CD1c-positive myeloid dendritic cell (primary cell): ENCODE results near the gene IGSF9.
"Not testable (repeated sequence)": the region's sequence is repeated elsewhere in the genome, so short reads cannot be mapped to it uniquely, and the experiment has no call there.

Experiments
- DNase-seq: peaks from one replicate; pipeline ENCODE4 v3.0.0-alpha.2; 2016; ENCODE audit errors: extremely low spot score

Gene IGSF9

DNA sequence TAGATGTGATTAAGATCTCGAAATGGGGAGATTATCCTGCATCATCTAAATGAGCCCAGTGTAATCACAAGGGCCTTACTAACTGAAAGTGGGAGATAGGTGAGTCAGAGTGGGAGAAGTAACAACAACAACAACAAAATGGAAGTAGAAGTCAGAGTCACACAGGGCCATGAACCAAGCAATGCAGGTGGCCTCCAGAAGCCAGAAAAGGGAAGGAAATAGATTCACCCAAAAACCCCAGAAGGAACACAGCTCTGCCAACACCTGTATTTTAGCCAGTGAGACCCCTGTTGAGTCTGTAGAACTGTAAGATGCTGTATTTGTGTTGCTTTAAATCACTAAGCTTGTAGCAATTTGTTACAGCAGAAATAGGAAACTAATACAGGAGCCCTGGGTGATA is 24.2 kb downstream of the IGSF9 start:
- peak; percentile 61 for DNase-seq

GRCh38 chr1:159920651-159921050 is 24.8 kb downstream of the IGSF9 start:
- no peak for DNase-seq

DNA sequence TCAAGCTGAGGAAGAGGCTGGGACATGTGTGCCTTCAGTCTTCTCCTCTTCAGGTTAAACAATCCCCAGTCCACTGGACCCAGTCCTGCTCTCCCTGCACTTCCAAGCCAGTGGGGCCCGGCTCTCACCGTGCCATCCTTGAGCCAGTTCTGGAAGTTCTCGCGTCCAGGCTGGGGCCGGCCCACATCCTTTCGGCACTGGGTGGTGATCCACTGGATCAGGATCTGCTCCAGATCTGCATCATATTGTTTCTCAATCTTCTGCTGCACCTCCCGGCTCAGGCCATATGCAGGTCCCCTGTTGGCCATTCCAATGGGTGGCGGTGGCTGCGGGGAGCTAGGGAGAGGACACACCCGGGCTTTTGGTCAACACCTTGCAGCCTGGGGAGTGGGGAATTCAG is 25.2 kb downstream of the IGSF9 start:
- DNase-seq: no peak

DNA sequence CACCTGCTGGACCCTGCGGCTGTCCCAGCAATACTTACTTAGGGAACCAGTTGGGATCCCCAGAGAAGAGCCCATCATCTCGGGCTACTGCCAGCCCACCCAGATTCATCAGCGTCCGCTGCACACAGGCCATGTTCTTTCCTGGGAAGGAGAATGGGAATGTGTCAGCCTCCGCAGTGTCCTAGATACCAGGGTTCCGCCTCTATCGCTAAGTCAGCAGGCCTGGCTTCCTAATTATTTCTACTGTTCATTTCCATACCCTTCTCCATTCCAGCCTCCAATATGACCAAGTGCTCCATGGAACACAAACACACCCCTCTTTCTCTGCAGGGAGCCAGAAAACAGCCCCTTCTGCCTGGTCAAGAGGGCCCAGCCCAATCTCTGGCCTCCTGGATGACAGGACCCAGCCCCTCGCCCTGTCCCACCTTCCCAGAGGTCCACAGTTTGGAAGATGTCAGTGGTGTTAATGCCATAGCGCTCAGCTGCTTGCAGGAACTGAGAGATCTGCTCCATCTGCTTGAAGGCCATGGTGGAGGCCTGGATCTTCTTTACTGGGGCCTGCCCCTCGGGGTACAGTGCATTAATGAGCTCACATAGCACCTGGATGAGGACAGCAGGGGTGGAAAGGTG is 26.1 kb downstream of the IGSF9 start:
- DNase-seq: no peak

DNA sequence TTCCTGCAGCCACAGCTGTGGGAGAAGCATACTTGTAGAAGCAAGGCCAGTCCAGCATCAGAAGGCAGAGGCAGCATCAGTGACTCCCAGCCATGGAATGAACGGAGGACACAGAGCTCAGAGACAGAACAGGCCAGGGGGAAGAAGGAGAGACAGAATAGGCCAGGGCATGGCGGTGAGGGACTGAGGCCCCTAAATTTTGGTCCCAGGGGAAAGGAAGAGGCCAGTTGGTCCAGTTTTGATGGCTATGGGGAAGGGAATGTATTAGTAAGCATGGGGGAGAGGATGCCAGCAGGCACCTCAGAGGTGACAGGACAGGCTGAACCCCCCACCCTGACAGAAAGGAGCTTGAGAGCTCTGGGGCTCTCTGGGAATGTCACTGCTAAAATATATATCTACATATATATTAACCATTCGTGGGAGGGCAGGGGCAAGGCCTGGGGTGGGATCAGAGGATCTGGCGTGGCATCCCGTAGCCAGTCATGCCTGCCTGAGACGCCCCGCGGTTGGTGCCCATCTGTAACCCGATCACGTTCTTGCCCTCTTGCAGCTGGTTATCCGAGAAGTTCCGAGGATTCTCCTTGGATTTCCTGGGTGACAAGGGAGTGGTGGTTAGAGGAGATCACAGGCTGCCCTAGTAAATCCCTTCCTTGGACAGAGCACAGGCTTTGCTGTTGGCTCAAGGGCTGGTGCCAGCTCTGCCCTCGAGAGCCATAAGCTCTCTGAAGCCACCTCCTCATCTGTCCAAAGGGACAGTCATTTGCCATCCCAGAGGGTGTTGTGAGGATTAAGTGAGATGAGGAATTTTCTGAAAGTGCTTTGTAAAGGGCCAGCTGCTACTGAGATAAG is 26.8 kb downstream of the IGSF9 start:
- no peak for DNase-seq

GRCh38 chr1:159917533-159918351 is 27.7 kb downstream of the IGSF9 start:
- no peak for DNase-seq

- no peak for DNase-seq
Measured at GRCh38 chr1:159916242-159917051, 29.0 kb downstream of the IGSF9 start.

GRCh38 chr1:159915571-159916241 is 29.7 kb downstream of the IGSF9 start:
- no peak for DNase-seq

DNA sequence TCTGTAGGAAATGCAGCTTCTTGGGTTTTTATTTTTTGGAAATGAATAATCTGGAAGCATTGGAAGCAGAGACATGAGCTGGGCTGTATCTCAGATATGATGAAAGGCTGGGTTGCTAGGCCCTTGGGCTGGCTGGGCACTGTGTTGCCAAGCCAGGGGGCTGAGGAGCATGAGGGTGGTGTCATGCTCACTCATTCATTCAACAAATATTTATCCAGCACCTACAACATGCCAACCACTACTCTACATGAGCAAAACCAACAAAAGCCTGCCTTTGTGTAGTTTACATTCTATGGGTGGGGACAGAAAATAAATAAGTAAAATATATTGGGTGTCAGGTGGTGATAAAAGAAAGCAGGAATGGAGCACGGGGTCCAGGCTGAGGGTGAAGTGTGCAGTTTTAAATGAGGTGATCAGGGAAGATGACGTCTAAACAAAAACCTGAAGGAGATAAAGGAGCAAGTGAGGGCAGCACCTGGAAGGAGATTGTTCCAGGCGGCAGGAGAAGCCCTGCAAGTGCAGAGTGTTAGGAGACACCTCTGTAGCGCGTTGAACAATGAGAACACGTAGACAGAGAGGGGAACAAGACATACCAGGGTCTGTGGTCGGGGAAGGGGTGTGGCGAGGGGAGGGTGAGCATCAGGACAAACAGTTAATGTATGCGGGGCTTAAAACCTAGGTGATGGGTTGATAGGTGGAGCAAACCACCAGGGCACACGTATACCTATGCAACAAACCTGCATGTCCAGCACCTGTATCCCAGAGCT is 31.0 kb downstream of the IGSF9 start:
- DNase-seq: no peak

DNA sequence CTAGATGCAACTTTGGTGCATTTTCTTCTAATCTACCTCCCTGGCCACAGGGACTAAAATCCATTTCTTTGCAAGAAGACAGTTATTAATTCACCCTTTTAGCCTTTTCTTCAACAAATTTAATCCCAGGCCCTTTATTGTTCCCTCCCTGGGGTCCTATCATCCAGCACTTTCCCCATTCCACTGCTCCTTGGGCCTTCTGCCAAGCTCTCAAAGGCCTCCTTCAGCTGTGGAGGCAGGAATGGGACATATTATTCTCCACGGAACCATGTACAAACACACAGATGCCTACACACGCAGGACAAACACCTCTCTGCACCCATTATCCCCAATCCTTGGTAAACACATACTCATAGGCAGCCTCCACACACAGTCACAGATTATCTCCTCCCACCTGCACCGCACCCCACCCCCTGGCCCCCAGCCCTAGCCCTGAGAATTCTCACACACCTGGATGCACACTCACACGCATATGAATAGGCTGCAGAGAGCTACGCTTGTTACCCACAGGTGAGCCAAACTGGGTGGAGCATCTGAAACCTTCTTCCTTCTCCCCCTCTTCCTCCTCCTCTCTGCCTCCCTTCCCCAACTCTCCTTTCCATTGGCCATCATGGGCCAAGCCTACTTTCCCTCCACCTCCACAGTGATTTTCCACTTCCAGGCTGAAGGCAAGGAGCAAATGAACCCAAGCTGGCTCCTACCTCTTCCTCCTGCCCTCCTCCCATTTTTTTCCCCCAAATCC is 31.8 kb downstream of the IGSF9 start:
- no peak for DNase-seq

- DNase-seq: peak; percentile 20
Measured at GRCh38 chr1:159911326-159912070, 33.9 kb downstream of the IGSF9 start.

- DNase-seq: no peak
Measured at GRCh38 chr1:159908031-159908940, 37.1 kb downstream of the IGSF9 start.

DNA sequence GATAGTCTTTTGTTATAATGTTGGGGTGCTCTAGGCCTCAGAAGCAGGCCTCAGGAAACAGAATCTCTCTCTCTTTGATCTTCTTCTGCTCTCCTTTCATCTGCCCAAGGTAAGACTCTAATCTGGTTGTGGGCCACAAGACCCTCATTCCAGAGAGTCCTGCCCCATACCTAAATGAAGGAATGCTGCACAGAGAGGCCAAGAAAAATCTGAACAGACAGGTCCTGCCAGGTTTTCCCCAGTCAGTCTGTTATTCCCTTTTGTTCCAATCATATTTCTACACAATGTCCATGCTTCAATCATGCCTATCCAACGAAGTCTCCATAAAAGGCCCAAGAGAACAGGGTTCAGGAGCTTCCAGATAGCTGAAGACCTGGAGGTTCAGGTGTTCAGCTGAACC is 38.5 kb downstream of the IGSF9 start:
- no peak for DNase-seq

GRCh38 chr1:159904036-159904435 is 41.4 kb downstream of the IGSF9 start:
- DNase-seq: not testable (repeated sequence)

- DNase-seq: no peak
Measured at GRCh38 chr1:159902541-159902940, 42.9 kb downstream of the IGSF9 start.

DNA sequence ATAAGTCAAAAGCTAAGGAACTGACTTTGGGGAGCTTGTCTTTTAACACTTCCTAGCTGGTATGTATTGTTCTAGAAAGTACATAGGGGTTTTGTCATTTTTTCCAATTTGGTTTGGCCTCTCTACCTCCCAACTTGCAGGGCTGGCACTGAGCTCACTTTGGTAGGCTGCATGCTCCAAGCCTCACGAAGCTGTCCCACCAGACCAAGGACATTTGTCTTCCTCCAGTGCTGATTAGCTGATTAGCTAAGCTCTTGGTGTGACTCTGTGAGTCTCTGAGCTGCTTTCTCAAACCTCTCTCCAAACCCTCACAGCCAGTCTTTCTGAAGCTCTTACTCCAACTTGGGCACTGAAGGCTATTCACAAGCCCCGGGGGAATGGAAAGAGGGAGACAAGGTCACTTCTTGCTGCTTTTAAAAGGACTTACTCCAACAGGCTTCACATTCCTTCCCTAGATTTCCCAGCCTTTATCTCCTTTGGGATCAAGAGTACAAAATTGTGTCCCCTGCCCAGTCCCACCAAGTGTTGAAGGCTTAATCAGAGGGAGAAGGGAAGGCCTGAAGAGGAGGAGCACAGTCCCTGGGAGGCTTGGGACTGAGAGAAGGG is 44.6 kb downstream of the IGSF9 start:
- DNase-seq: no peak

DNA sequence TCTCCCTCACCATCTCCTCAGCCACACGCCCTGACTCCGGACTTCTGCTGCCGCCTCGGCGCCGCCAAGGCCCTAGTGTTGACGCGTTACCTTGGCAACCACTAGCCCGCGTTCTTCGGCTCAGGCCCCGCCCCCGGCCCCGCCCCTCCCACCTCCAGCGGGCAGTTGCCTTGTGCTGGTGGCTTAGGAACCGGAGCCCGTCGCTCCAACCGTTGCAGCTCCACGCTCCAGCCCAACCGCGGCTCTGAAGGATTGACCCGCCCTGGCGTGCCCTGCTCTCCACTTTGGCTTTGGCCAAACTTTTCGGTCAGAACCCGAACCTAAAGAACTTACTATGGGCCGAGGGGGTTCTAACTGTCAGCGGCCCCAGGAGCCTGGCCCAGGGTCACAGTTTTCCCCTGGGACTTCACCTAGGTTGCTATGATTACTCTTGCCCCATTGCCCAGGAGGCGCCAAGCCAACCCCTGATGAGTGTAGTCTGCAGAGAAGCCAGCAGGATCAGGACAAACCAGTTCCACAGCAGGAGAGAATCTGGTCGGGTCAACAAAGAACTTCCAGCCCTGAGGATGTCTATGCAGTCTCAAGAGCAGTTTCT is 45.2 kb downstream of the IGSF9 start, which contains the start of gene CFAP45:
Gene CFAP45, minus strand, starts transcription at position 80 of the 595 bp plus-strand sequence. Its CDS starts 67 bp downstream, at position 13.
- DNase-seq: peak; percentile 80
